ENCODE data around the gene JMY. TPM values are rescaled to one million over a fixed set of nuclear protein-coding genes. Genes with fewer than 3 reads are reported as not detected.

The JMY gene
- total RNA-seq, 1 experiment from 2014 or later: 4.3 TPM

DNA sequence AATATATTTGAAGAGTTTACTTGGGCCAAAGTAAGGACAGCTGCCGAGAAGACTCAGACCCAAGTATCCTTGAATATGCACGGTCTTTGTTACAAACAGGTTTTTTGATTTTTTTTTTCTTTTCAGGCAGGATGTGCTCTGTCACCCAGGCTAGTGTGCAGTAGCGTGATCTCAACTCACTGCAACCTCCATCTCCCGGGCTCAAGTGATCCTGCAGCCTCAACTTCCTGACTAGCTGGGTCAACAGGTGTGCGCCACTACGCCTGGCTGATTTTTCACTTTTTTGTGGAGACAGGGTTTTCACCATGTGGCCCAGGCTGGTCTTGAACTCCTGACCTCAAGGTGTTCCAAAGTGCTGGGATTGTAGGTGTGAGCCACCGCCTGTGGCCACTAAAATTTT lies 27.4 kb downstream of the JMY start:
- Histone ChIP-seq H3K79me2 (ENCODE audit: low read length) (no peaks in the 10 kb centered on the region), H3K4me1 (ENCODE audit: insufficient read depth, low read length) (no peaks in the 10 kb centered on the region), H2AFZ (ENCODE audit: low read length) (no peak overlapping the region), H3K9ac (ENCODE audit: low read length) (no peak overlapping the region), H3K4me2 (ENCODE audit: low read length) (no peak overlapping the region), H3K9me3 (ENCODE audit: low read length) (no peaks in the 10 kb centered on the region), H3K27ac (ENCODE audit: low read length) (no peak overlapping the region), H3F3A (ENCODE audit: low read length, unreplicated experiment) (no peaks in the 10 kb centered on the region), H3K9me2 (replicated peaks; ENCODE audit: low read length) (no peaks in the 10 kb centered on the region), H4K20me1 (ENCODE audit: low read length) (no peaks in the 10 kb centered on the region), H3K36me3 (ENCODE audit: low read depth, low read length) (no peaks in the 10 kb centered on the region), H3K4me3 (ENCODE audit: low read length) (no peak overlapping the region), H3K27me3 (ENCODE audit: low read length) (no peaks in the 10 kb centered on the region)
- ATAC-seq (no peak), DNase-seq (no peak)
- intact Hi-C loops (cut with micrococcal nuclease): no loop called here
- BruUV-seq (replicated peaks): no TSS peak
- POLR2A ChIA-PET (ENCODE audit: unreplicated experiment): no interaction called here
- TF ChIP-seq CTCF (conservative IDR thresholded peaks at IDR 0.05; ENCODE audit: low read depth, low read length) (no peak), EZH2phosphoT487 (IDR thresholded peaks at IDR 0.05; ENCODE audit: borderline replicate concordance, low read length) (no peak), EZH2 (IDR thresholded peaks at IDR 0.05; ENCODE audit: low read length, unreplicated experiment) (no peak)
- CTCF ChIA-PET: no interaction called here

DNA sequence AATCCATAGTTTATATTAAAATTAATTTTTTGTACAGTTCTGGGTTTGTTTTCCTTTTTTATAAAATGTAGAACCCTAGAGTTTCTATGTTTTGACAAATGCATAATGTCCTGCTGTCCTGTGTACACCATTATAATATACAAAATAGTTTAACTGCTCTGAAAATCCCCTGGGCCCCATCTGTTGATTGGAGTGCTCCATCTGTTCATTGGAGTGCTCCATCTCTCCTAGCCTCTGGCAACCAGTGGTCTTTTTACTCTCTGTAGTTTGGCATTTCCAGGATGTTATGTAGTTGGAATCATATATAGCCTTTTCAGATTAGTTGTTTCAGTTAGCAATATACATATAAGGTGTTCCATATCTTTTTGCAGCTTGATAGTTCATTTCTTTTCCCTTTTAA lies 31.2 kb downstream of the JMY start:
- no peak overlapping the region for H3K27ac ChIP-seq (ENCODE audit: low read length)
- no peak overlapping the region for H3K9ac ChIP-seq (ENCODE audit: low read length)
- no peak overlapping the region for H3K4me2 ChIP-seq (ENCODE audit: low read length)
- H3F3A ChIP-seq (ENCODE audit: low read length, unreplicated experiment): no peaks in the 10 kb centered on the region
- BruUV-seq (replicated peaks): no TSS peak
- H3K4me3 ChIP-seq (ENCODE audit: low read length): no peak overlapping the region
- ATAC-seq: no peak
- no peaks in the 10 kb centered on the region for H3K4me1 ChIP-seq (ENCODE audit: insufficient read depth, low read length)
- no peaks in the 10 kb centered on the region for H3K79me2 ChIP-seq (ENCODE audit: low read length)
- ChIA-PET POLR2A (ENCODE audit: unreplicated experiment) (no interaction called here), CTCF (no interaction called here)
- intact Hi-C loops (cut with micrococcal nuclease): no loop called here
- H3K9me3 ChIP-seq (ENCODE audit: low read length): no peaks in the 10 kb centered on the region
- H3K36me3 ChIP-seq (ENCODE audit: low read depth, low read length): no peaks in the 10 kb centered on the region
- no peaks in the 10 kb centered on the region for H4K20me1 ChIP-seq (ENCODE audit: low read length)
- no peaks in the 10 kb centered on the region for H3K9me2 ChIP-seq (replicated peaks; ENCODE audit: low read length)
- H3K27me3 ChIP-seq (ENCODE audit: low read length): no peaks in the 10 kb centered on the region
- H2AFZ ChIP-seq (ENCODE audit: low read length): no peak overlapping the region
- no peak for TF ChIP-seq CTCF (conservative IDR thresholded peaks at IDR 0.05; ENCODE audit: low read depth, low read length)
- no peak for TF ChIP-seq EZH2phosphoT487 (IDR thresholded peaks at IDR 0.05; ENCODE audit: borderline replicate concordance, low read length)
- no peak for TF ChIP-seq EZH2 (IDR thresholded peaks at IDR 0.05; ENCODE audit: low read length, unreplicated experiment)
- DNase-seq: no peak

GRCh38 chr5:79269733-79270166 lies 33.8 kb downstream of the JMY start:
- intact Hi-C loops (cut with micrococcal nuclease): no loop called here
- H3K4me3 ChIP-seq (ENCODE audit: low read length): no peak overlapping the region
- H3K9me3 ChIP-seq (ENCODE audit: low read length): no peaks in the 10 kb centered on the region
- no peaks in the 10 kb centered on the region for H3K27me3 ChIP-seq (ENCODE audit: low read length)
- no peak overlapping the region for H2AFZ ChIP-seq (ENCODE audit: low read length)
- no peak overlapping the region for H3K4me2 ChIP-seq (ENCODE audit: low read length)
- no peaks in the 10 kb centered on the region for H3K9me2 ChIP-seq (replicated peaks; ENCODE audit: low read length)
- TF ChIP-seq EZH2phosphoT487 (IDR thresholded peaks at IDR 0.05; ENCODE audit: borderline replicate concordance, low read length) (no peak), EZH2 (IDR thresholded peaks at IDR 0.05; ENCODE audit: low read length, unreplicated experiment) (no peak), CTCF (conservative IDR thresholded peaks at IDR 0.05; ENCODE audit: low read depth, low read length) (no peak)
- DNase-seq: no peak
- H4K20me1 ChIP-seq (ENCODE audit: low read length): no peaks in the 10 kb centered on the region
- ATAC-seq: no peak
- no peak overlapping the region for H3K27ac ChIP-seq (ENCODE audit: low read length)
- ChIA-PET CTCF (no interaction called here), POLR2A (ENCODE audit: unreplicated experiment) (no interaction called here)
- no peaks in the 10 kb centered on the region for H3F3A ChIP-seq (ENCODE audit: low read length, unreplicated experiment)
- H3K79me2 ChIP-seq (ENCODE audit: low read length): no peaks in the 10 kb centered on the region; the same call in 1 of the 2 replicates
- BruUV-seq (replicated peaks): no TSS peak
- H3K4me1 ChIP-seq (ENCODE audit: insufficient read depth, low read length): no peaks in the 10 kb centered on the region
- H3K36me3 ChIP-seq (ENCODE audit: low read depth, low read length): no peaks in the 10 kb centered on the region
- H3K9ac ChIP-seq (ENCODE audit: low read length): no peak overlapping the region
